HPDE6-E6E7 (cell line): Measurements from ENCODE around the gene ELOVL5.
"Not testable (repeated sequence)": the region's sequence is repeated elsewhere in the genome, so short reads cannot be mapped to it uniquely, and the experiment has no call there.

Source experiments
- DNase-seq: peaks from one replicate; pipeline ENCODE4 v3.0.0; 2011; ENCODE audit warnings: missing footprints; ENCODE audit errors: extremely low spot score

ELOVL5 gene

DNA sequence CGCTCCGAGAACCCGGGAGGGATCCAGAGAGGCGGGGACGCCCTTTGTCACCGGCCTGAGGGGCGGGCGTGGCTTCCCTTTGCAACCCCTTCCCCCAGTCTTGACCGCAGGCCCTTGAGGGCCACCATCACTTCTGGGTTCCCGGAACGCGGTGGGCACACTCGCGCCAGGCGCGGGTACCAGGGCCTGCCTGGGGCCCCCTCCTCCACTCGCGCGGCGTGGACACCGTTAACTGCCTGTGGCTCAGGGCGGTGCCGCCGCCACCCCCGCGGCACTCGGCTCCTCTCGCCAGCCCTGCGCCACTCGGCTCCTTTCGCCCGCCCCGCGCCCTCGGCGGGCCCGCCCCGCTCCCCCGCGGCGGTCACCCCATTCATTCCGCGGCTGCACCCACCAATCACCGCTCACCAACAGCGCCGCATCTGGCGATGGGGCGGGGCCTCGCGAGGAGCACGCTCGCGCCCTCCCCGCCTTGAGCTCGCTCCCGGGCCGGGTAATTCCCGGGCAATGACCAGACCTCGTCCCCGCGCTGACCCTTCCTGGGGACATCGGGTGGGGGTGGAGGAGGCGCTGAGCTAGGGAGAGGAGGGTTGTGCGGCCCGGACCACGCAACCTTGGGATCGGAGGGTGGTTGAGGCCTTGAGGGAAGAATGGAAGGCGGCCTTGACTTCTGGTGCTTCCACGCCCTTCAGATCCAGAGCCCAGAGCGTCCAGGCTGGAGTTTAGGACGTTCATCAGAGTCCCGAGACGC, 10.5 kb upstream of the ELOVL5 start:
- peak; percentile 92 for DNase-seq

DNA sequence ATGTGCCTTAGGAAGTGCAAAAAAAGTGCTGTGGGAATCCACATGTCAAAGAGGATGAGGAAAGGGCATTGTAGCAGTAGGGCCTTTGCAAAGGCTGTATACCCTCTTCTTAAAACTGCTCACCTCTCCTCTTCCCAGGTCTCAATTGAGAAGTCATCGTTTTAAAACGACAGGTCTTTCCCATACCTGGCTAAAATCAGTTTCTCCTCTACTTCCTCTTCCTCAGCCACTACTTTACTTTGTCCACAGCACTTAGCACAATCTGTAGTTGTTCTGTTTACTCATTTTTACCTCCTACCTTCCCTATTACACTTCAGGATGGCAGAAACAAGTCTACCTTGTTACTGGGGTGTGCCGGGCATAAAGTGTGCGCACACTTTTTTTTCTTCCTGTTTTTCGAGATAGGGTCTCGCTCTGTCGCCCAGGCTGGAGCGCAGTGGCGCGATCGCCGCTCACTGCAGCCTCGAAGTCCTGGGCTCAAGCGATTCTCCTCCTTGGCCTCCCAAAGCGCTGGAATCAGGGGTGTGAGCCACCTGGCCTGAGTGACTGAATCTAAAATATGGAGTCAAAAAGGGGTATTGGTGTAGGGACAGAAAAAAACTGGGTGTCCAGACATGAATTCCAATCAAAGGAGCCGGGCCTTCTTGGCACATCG, 9.8 kb upstream of the ELOVL5 start:
- no peak for DNase-seq

DNA sequence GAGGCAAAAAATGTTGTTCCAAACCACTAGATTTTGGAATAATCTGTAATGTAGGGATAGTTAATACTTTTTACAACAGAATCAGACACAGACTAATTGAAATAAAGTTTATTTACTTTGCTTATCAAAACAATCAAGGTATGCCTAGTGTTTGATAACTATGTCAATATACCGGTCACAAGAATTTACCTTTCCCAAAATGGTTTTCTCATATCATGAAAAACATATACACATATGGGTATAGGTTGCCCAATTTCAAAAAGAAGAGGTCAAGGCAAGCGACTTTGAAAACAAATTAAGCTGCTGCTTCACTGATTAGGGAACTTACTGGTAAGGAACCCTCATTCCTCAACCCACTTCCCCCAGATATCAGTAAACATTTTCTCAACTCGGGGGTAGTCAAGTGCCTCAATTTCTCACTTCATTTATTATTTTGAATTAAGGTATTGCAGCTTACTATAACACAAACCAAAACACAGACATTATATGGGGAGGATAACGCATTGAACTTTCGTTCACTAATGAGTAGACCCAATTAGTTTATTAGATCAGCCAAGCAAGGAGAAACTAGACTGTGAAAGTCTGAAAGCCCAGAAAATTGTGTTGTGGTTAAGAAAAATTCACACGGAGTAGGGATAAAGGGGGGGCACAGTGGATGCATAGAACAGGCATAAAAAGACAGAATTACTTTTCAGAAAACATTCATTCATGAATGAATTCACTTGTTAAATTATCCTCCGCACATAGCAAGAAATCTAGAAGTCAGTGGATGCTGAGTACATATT, 9.0 kb upstream of the ELOVL5 start:
- DNase-seq, result no peak

DNA sequence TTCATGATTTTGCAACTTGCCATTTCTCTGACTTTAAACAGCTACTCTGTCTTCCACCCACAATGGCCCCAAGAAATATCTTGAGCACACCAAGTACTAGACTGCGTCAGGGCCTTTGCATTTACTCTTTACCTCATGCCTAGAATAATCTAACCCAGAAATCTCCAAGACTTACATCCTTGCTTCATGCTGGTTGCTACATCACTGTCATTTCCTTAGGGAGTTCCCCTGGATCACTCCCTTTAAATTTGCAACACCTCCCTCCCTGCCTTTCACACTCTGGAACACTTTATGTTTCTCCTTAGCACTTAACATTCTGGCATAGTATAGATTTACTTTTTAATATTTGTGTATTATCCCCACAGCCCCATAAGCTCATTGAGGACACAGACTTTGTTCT, 4.9 kb upstream of the ELOVL5 start:
- DNase-seq, result no peak

DNA sequence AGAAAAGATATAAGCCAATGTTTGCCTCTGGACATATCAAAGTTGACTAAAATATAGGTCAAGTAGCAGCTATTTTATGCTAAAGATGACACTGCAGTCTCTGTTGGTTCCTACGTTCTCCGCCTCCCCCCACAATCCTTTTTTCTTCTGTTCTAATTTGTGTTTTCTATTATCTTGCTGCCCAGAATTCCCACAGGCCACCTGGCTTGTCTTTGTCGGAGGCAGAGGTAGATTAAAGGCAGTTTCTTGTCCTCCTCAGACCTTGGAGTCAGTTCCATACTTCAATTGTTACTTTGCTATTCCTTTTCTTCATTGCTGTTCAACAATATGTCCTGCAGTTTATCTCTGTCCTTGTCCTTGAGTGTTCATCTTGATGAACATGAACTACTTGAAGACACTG, 3.6 kb upstream of the ELOVL5 start:
- DNase-seq, result no peak

DNA sequence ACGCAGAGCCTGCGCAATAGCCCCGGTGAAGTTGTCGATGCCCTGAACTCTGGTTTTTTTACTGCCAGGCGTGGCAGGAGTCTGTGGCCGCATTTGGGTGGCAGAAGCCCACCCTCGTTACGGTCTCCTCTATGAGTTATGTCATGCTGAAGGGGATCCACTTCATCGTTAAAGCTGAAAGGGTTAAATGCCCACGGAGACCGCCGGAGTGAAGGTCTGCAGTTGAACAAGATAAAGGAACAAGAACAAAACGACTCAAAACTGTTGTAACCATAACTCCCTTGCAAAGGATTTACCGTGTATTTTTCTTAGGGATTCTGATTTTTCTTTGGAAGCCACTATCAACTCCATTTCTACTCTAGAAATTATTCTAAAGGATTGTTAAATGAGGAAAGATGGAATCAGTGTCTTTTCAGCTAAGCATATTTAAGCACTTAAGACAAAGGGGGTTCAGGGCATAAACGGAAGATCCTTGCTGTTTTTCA, 501 bp upstream of the ELOVL5 start:
- no peak for DNase-seq

DNA sequence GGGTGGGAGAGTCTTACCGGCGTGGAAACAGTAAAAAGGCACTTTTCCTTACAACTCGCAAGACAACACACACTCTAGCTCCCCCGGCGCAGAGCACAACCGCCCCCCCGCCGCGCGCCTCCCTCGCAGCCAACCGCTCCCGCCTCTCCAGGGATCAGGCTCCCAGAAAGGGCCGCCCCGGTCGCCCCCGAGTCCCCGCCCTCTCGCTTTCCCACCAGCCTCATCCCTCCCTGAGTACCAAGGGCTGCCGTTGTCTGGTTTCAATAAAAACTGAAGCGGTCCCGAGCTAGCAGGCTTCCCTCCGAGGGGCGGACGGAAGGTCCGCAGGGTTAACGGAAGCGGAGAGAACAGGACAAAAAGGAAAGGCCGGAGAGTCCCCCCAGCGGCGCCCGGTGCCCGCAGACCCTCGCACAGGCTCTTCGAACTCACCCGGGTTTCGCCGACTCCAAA, 804 bp downstream of the ELOVL5 start:
- DNase-seq, result no peak

DNA sequence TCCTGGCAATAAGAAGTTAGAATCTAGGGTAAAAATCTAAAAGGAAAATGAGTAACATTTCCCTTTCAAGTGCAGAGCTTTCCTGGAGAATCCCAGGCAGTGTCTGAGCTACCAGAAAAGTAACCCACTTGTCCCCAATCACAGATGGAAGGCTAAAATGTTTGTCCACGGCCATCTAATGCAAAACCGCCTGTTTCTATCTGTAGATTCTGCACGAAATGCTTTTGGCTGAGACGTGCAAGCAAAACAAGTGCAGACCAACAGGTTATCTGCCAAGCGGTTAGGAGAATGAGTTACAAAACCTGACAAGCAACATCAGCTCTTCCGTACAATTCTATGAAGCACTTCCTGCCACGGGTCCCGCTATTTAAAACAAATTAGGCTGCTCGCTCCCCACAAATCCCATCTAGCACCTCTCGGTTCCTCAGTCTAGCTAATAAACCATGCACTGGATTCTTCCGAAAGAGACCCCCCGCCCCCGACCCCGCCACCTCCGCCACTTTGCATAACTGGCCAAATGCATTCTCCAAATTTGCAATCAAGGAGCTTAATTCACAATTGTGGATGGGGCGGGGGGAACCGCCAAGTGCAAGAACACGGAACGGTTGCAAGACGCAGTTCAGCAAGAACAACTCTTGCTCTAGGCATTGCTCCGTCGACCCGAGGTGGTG, 1.4 kb downstream of the ELOVL5 start:
- no peak for DNase-seq

DNA sequence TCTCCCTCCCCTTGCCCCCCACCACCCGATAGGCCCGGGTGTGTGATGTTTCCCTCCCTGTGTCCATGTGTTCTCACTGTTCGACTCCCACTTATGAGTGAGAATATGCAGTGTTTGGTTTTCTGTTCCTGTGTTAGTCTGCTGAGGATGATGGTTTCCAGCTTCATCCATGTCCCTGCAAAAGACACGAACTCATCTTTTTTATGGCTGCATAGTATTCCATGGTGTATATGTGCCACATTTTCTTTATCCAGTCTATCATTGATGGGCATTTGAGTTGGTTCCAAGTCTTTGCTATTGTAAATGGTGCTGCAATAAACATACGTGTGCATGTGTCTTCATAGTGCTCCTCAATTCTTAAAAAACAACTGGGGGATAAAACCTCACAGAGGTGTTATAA, 2.7 kb downstream of the ELOVL5 start:
- DNase-seq, result not testable (repeated sequence)

DNA sequence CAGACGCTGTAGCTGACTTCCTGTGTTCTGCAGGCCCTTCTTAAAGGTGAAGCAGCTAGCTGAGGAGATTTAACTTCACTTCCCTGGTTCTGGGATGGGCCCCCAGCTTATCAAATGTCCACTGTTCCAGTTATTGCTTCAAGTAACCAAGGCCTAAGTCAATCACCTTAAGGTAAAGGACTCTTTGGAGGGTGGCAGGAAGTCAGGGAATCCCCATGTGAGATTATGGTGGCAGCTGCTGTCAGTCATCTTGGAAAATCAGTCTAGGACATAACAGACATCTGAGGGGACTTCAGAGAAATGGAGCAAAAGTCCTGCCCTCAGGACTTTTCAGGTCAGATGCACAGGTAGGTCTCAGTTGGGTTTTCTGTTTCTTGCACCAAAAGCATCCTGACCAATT, 3.8 kb downstream of the ELOVL5 start:
- no peak for DNase-seq

DNA sequence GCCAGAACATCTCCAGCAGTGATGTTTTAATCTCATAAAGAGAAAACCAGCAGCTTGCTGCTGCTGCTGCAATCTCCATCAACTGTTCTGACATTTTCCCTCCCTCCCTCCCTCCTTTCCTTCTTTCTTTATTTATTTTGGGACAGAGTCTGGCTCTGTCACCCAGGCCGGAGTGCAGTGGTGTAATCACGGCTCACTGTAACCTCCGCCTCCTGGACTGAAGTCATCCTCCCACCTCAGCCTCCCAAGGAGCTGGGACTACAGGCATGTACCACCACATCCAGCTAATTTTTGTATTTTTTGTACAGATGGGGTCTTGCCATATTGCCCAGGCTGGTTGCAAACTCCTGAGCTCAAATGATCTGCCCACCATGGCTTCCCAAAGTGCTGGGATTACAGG, 5.7 kb downstream of the ELOVL5 start:
- no peak for DNase-seq

DNA sequence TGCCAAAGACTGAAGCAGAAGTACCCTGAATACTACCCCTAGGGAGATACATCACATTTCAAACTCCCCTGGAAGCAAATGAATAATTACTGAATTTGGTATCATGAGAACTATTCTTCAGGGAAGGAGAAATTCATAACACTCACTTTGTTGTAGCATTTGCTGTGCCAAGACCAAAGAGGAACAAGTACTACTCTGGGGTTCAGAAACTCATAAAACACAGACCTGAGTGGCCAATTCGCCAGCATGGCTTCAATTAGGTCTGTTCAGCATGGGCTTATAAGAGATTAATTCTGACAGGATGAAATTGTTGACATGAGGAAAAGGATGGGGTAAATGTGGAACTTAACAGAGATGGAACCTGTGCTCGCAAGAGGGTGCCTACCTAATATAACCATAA, 6.5 kb downstream of the ELOVL5 start:
- DNase-seq, result no peak

DNA sequence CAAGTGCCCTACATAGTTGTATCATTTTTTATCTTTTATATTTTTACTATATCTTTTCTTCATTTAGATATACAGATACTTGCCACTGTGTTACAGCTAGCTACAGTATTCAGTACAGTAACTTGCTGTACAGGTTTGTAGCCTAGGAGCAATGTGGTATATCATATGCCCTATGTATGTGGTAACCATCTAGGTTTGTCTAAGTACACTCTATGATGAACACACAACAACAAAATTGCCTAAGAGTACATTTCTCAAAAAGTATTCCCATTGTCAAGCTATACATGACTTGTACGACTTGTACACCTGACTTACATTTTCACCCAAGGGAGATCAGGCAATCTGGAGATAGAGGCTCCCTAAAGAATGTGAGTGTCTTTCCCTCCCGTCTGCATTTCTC, 8.2 kb downstream of the ELOVL5 start:
- no peak for DNase-seq

DNA sequence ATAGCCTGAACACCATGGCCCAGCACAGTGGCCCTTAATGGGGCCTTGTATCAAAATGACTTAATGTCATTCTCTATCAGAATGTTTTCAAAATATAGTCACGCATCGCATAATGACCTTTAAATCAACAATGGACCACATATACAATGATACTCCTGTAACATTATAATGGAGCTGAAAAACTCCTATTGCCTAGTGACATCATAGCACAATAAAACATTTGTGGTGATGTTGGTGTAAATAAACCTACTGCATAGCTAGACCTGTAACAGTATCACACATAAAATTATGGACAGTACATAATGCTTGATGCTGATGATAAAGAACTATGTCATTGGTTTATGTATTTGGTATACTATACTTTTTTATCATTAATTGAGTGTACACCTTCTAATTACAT, 9.3 kb downstream of the ELOVL5 start:
- DNase-seq, result no peak

DNA sequence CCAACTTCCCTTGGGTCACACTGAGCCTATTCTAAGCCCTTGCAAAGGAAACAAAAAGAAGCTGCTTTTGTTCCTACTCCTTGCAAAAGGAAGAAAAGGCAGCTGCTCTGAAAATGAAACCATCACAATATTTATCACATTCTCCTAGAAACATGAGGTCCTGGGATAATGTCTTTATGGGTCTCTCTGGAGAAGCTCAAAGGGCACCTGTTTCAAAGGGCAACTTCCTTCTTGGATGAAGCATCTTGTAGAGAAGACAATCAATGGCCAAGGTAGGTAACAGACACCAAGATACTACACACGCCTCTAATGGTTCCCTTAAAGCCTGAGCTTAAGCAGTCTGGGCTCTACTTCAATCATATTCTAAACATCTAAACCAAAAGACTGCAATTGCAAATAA, 10.4 kb downstream of the ELOVL5 start:
- no peak for DNase-seq

DNA sequence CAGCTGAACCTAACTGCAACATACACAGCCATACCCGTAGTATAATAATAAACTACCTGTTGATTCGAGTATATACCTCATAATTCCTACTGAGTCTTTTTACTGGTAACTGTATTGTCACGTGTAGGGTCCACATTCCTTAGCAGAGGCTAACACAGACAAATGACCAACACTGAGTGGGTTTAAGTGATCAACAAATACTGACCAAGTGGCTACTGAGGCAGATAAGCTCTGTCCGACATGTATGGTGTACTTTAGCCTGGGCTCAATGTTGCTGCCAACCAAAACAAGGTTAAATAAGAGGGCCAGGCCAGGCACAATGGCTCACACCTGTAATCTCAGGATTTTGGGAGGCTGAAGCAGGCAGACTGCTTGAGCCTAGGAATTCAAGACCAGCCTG, 12.7 kb downstream of the ELOVL5 start:
- DNase-seq, result no peak

DNA sequence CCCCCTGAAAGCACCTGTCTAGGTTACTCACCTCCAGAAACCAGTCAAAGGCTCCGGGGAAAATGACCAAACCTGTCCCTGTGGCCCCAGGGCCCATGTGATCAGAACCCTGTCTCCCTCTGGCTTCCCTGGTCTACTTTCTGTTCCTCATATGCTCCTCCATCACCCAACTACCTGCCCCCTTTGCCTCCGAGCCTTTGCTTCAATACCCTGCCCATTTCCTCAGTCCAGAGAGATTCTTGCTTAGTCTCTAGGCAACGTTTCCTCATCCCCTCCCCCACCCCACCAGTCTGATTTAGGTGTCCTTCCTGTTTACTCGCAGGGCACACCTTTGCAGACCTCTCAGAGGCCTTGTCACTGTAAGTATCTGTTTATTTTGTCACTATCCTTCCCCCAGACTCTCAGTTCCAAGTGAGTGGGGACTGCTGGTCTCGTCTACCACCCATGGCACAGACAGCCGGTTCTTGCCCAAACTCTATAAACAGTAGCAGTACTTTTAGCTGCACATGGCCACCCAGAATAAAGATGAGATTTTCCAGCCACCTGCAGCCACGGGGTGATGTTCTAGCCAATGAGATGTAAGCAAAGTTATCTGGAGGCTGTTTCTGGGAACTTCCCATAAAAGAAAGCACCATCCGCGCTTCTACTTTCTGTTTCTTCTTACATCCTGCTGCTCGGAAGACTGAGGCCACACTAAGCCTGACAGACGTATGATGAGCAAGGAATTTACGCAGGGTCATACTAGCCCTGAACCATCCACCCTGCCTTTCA, 13.3 kb downstream of the ELOVL5 start:
- DNase-seq, result no peak

DNA sequence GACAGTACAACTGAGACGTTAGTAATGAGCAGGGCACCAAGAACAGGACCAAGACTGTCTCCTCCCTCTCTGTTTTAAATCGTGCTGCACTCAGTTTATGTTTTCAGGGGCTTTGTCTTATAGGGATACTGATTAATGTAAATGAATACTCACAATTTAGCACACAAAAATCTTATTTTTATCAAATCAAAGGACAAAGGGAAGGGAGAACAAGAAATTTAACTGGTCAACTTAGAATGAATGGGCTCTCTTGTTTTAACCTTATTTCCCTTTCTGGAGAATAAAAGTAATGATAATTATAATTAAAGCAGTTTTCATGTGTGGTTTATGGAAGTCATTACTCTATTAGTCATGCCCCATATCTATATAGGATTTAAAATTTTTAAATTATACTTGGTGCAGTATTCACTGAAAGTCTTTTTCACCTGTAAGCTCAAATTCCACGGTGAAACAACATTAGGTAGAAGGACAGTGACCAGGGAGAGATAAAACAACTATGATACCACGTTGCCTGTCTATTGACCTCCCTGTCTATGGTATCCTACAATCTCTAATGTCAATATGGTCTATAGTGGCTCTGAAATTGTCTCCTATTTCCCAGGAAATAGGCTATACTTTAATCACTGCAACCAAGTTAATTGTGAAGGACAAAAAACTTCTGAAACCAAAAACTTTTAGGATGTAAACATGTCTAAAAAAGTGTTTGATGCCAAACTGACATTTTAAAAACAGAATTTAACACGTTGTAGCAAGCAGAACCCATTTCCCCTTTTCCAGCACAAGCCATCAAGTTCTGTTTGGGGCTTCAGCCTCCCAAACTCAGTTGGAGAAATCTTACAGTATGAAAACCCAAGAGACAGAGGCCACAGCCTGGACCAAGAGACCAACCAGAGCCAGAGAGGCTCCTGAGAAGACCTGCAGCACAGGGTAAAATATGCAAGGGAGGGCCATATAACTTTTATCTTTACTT, 15.0 kb downstream of the ELOVL5 start:
- DNase-seq, result no peak

DNA sequence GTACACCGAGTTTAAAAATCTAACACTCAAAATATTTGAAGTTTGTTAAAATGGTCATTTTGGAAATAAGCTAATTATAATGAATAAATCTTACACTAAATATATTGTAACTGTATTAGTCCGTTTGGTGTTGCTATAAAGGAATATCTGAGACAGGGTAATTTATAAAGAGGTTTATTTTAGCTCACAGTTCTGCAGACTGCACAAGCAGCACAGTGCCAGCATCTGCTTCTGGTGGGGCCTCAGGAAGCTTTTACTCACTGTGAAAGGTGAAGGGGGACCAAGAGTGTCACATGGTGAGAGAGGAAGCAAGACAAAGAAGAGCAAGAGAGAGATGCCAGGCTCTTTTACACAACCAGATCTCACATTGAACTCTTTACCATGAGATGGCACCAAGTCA, 17.1 kb downstream of the ELOVL5 start:
- DNase-seq, result no peak

DNA sequence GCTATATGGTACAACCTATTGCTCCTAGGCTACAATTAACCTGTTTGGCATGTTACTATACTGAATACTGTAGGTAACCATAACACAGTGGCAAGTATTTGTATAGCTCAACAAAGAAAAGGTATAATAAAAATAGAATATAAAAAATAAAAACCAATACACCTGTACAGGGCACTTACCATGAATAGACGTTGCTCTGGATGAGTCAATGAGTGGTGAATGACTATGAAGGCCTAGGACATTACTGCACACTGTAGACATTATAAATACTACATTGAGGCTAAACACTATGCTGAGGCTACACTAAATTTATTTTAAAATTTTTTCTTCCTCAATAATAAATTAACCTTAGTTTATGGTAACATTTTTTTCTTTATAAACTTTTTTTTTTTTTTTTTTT, 18.6 kb downstream of the ELOVL5 start:
- no peak for DNase-seq
